ENCODE measurements around the gene PKM. TPM values are rescaled to one million over a fixed set of nuclear protein-coding genes. Genes with fewer than 3 reads are reported as not detected.

Gene PKM
- total and polyA plus RNA-seq, 2 donors (not counting 3 experiments of a cell fraction or from before 2014, with no cell fraction given) = 689 to 968 TPM

GRCh38 chr15:72230197-72231065 lies 559 bp downstream of the PKM start:
- DNase-seq (ENCODE audit: low read depth, low spot score) = peak; percentile 92
- ChIA-PET CTCF (interaction anchor here (0.8 to 4.9 kb wide), 8 partner anchors 9 to 40 kb away, joined by 3 to 47 read pairs (median 3); partner anchors contain the start of gene GRAMD2A), POLR2A (interaction anchor here (0.6 to 1.2 kb wide), 4 partner anchors 8 to 25 kb away, joined by 3 to 5 read pairs (median 4); no protein-coding TSS in a partner anchor)
- Histone ChIP-seq H3K36me3 (ENCODE audit: control insufficient read depth in 2 of 2, extremely low read depth in 1 of 2, insufficient read depth in 2 of 2, low read length in 2 of 2) (no peaks in the 10 kb centered on the region), H3K9me3 (replicated peaks; ENCODE audit: control insufficient read depth, insufficient read depth, low read length) (no peaks in the 10 kb centered on the region), H3K27me3 (ENCODE audit: control insufficient read depth in 2 of 2, insufficient read depth in 2 of 2, low read length in 2 of 2) (no peaks in the 10 kb centered on the region), H3K4me3 (replicated peaks in 1 of 3; ENCODE audit: insufficient read depth in 1 of 3, low read depth in 1 of 3, low read length in 3 of 3) (peak overlapping the region; percentile 56 to 78 (median 70)), H3K27ac (ENCODE audit: insufficient read depth, low read depth, low read length) (peak overlapping the region; percentile 84), H3K9me1 (replicated peaks; ENCODE audit: control insufficient read depth, extremely low read depth, insufficient read depth, low read length) (no peaks in the 10 kb centered on the region), H4K20me1 (replicated peaks; ENCODE audit: control insufficient read depth, extremely low read depth, insufficient read depth, low read length) (no peaks in the 10 kb centered on the region), H2AFZ (ENCODE audit: low read depth, low read length) (no peak overlapping the region), H3K4me2 (ENCODE audit: insufficient read depth, low read length) (peak overlapping the region; percentile 93), H3K79me2 (ENCODE audit: control insufficient read depth, insufficient read depth, low read length) (peaks cover 46% of the 10 kb centered on the region), H3K4me1 (ENCODE audit: control insufficient read depth, extremely low read depth, insufficient read depth, low read length) (peaks cover 46% of the 10 kb centered on the region), H3K9ac (replicated peaks; ENCODE audit: extremely low read depth, insufficient read depth, low read length) (peak overlapping the region; percentile 89)
- TF ChIP-seq POLR2A (IDR thresholded peaks at IDR 0.05; ENCODE audit: low read depth, low read length) (no peak), FOS (IDR thresholded peaks at IDR 0.05; ENCODE audit: borderline replicate concordance, insufficient read depth, low read length) (peak; percentile 7), CTCF (IDR thresholded peaks at IDR 0.05; ENCODE audit: extremely low read depth in 1 of 2, insufficient read depth in 1 of 2, low read depth in 1 of 2, low read length in 2 of 2) (peak in 1 of 2 donors; percentile 4), MYC (IDR thresholded peaks at IDR 0.05; ENCODE audit: low read depth, low read length) (peak; percentile 31)
- dilution Hi-C loops (cut with MboI; ENCODE audit: extremely low pct_ligation_motif_present, low sequenced_read_pairs) = no loop called here
- FAIRE-seq = peak; percentile 92
- TSS peak; percentile 35 for BruUV-seq (replicated peaks)
- intact Hi-C loops (cut with micrococcal nuclease) = loop anchor here (1.0 to 10.0 kb wide), 5 partner anchors 31 to 936 kb away; partner anchors contain the start of genes ARIH1 and PARP6
